PC-3 (cell line): ENCODE results near the gene ITGA1. TPM values are rescaled to one million over a fixed set of nuclear protein-coding genes. Genes with fewer than 3 reads are reported as not detected.
A peak's percentile ranks its signal among the peaks of the same experiment; 100 is the strongest.

Source experiments
- ATAC-seq: fragments of 200-7000 bp; cut with Tn5 transposase; 2 replicates; pipeline ENCODE4 v1.9.1; 2020; ENCODE audit warnings: mild to moderate bottlenecking, moderate library complexity
- BruUV-seq: library from RNA; stranded (reverse); fragments of 400-500 nt; replicated peaks from 2 replicates; lab custom pipeline; 2021; lab: Mats Ljungman, UMichigan
- CTCF ChIA-PET: fragments of 300-600 bp; sonication (Branson Sonifier 250); formaldehyde crosslinking; loops from one replicate; lab custom pipeline; 2022; ENCODE audit warnings: antibody characterized with exemption; lab: Charles Lee
- POLR2A ChIA-PET: fragments of 300-600 bp; sonication (Branson Sonifier 250); formaldehyde crosslinking; loops from one replicate; lab custom pipeline; 2022; ENCODE audit warnings: antibody characterized with exemption; ENCODE audit not compliant: unreplicated experiment; lab: Charles Lee
- DNase-seq: peaks from one replicate; pipeline ENCODE4 v3.0.0-alpha.2; 2015
- H2AFZ ChIP-seq: fragments of 300-600 bp; sonication (generic); 2 replicates; pipeline ENCODE4 v1.6.0; 2016; ENCODE audit warnings: antibody characterized with exemption, low read length
- H3F3A ChIP-seq: fragments of 300-600 bp; sonication (generic); one replicate; pipeline ENCODE4 v1.6.0; 2017; ENCODE audit warnings: antibody characterized with exemption, low read length, control low read depth, mild to moderate bottlenecking; ENCODE audit not compliant: unreplicated experiment
- H3K27ac ChIP-seq: fragments of 300-600 bp; sonication (generic); 2 replicates; pipeline ENCODE4 v1.5.1; 2016; ENCODE audit warnings: mild to moderate bottlenecking, low read length
- H3K27me3 ChIP-seq: fragments of 300-600 bp; sonication (generic); 2 replicates; pipeline ENCODE4 v1.6.1; 2016; ENCODE audit warnings: low read length, mixed read lengths
- H3K36me3 ChIP-seq: fragments of 300-600 bp; sonication (generic); 2 replicates; pipeline ENCODE4 v1.6.1; 2016; ENCODE audit warnings: low read depth, mixed run types, low read length, mixed read lengths
- H3K4me1 ChIP-seq: fragments of 300-600 bp; sonication (generic); 2 replicates; pipeline ENCODE4 v1.5.1; 2016; ENCODE audit warnings: low read length; ENCODE audit not compliant: insufficient read depth
- H3K4me2 ChIP-seq: fragments of 300-600 bp; sonication (generic); 2 replicates; pipeline ENCODE4 v1.6.0; 2016; ENCODE audit warnings: low read length
- H3K4me3 ChIP-seq: fragments of 300-600 bp; sonication (generic); 2 replicates; pipeline ENCODE4 v1.5.1; 2016; ENCODE audit warnings: mild to moderate bottlenecking, low read length, mixed read lengths
- H3K79me2 ChIP-seq: fragments of 300-600 bp; sonication (generic); 2 replicates; pipeline ENCODE4 v1.6.1; 2017; ENCODE audit warnings: low read length, mixed read lengths
- H3K9ac ChIP-seq: fragments of 300-600 bp; sonication (generic); 2 replicates; pipeline ENCODE4 v1.6.0; 2016; ENCODE audit warnings: mild to moderate bottlenecking, low read length
- H3K9me2 ChIP-seq: fragments of 300-600 bp; sonication (generic); replicated peaks from 2 replicates; pipeline ENCODE4 v1.6.1; 2016; ENCODE audit warnings: mixed run types, low read length, mixed read lengths
- H3K9me3 ChIP-seq: fragments of 300-600 bp; sonication (generic); 2 replicates; pipeline ENCODE4 v1.6.1; 2016; ENCODE audit warnings: low read length, mixed read lengths
- H4K20me1 ChIP-seq: fragments of 300-600 bp; sonication (generic); 2 replicates; pipeline ENCODE4 v1.6.1; 2016; ENCODE audit warnings: low read length, mixed read lengths
- EZH2 ChIP-seq: fragments of 300-600 bp; sonication (generic); IDR thresholded peaks from one replicate; pipeline ENCODE4 v1.6.1; 2017; ENCODE audit warnings: antibody characterized with exemption, mild to moderate bottlenecking, low read length; ENCODE audit not compliant: unreplicated experiment
- EZH2phosphoT487 ChIP-seq: fragments of 300-600 bp; sonication (generic); IDR thresholded peaks from 2 replicates; pipeline ENCODE4 v1.6.1; 2018; ENCODE audit warnings: mild to moderate bottlenecking, antibody characterized with exemption, low read length, borderline replicate concordance
- intact Hi-C: fragments of 100-400 bp; cut with micrococcal nuclease; formaldehyde crosslinking; loops from 2 replicates; pipeline ENCODE4 v1.9.0; 2023
- total RNA-seq: library from RNA; depleted of rRNA; stranded (reverse); fragments of >200 nt; gene quantifications from 2 replicates; pipeline ENCODE4 v1.2.3, GENCODE V29; 2014
- TF ChIP-seq, protein P1 (sequence below): fragments of 300-600 bp; sonication (generic); conservative IDR thresholded peaks from 2 replicates; pipeline ENCODE4 v1.5.1; 2017; ENCODE audit warnings: antibody characterized with exemption, low read depth, mild to moderate bottlenecking, low read length

ITGA1 gene
- total RNA-seq, 1 experiment from 2014 or later: 4.7 TPM

DNA sequence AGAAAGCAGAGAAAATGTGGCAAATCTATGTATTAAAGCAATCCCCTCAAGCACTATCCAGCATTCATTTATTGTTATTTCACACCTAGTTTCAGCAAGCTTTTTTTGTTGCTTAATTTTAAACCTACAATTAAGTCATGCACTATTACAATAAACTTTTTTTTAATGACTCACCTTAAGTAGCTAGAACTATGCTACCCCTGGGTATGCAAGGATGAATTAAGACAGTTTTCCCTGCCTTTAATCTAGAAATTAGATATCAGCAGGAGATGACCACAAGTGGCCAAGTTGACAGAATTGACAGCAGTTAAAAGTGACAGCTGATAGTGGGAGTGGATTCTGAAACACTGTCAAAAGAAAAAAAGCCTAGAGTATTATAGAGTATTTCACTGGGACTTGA lies 20.0 kb downstream of the ITGA1 start:
- Histone ChIP-seq H3K9ac (no peak overlapping the region), H3K9me3 (no peaks in the 10 kb centered on the region), H3K36me3 (peaks cover 21% of the 10 kb centered on the region), H3K4me3 (no peak overlapping the region), H3K9me2 (no peaks in the 10 kb centered on the region), H3F3A (no peaks in the 10 kb centered on the region), H3K27ac (no peak overlapping the region), H3K4me1 (peaks cover 40% of the 10 kb centered on the region), H2AFZ (no peak overlapping the region), H3K4me2 (no peak overlapping the region), H4K20me1 (peaks cover 32% of the 10 kb centered on the region), H3K79me2 (peaks cover 38% of the 10 kb centered on the region), H3K27me3 (no peaks in the 10 kb centered on the region)
- CTCF ChIA-PET: no interaction called here
- BruUV-seq: no TSS peak
- intact Hi-C loops: no loop called here
- ATAC-seq (no peak), DNase-seq (no peak)
- POLR2A ChIA-PET: interaction anchor here (0.6 kb wide), 1 partner anchor 9 kb away, joined by 3 read pairs; no protein-coding TSS in a partner anchor
- TF ChIP-seq EZH2 (no peak), EZH2phosphoT487 (no peak)
- TF ChIP-seq, protein P1, sequence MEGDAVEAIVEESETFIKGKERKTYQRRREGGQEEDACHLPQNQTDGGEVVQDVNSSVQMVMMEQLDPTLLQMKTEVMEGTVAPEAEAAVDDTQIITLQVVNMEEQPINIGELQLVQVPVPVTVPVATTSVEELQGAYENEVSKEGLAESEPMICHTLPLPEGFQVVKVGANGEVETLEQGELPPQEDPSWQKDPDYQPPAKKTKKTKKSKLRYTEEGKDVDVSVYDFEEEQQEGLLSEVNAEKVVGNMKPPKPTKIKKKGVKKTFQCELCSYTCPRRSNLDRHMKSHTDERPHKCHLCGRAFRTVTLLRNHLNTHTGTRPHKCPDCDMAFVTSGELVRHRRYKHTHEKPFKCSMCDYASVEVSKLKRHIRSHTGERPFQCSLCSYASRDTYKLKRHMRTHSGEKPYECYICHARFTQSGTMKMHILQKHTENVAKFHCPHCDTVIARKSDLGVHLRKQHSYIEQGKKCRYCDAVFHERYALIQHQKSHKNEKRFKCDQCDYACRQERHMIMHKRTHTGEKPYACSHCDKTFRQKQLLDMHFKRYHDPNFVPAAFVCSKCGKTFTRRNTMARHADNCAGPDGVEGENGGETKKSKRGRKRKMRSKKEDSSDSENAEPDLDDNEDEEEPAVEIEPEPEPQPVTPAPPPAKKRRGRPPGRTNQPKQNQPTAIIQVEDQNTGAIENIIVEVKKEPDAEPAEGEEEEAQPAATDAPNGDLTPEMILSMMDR: no peak

- no peak overlapping the region for H2AFZ ChIP-seq
- no peak overlapping the region for H3K4me3 ChIP-seq
- H4K20me1 ChIP-seq: peaks cover 25% of the 10 kb centered on the region
- TF ChIP-seq EZH2phosphoT487: no peak
- TF ChIP-seq EZH2: no peak
- TF ChIP-seq, protein P1: no peak
- ChIA-PET CTCF (interaction anchor here (0.5 to 0.6 kb wide), 2 partner anchors 116 to 144 kb away, joined by 4 to 7 read pairs; no protein-coding TSS in a partner anchor), POLR2A (no interaction called here)
- no peaks in the 10 kb centered on the region for H3K27me3 ChIP-seq
- no peak overlapping the region for H3K27ac ChIP-seq
- peaks cover 31% of the 10 kb centered on the region for H3K79me2 ChIP-seq
- no peak overlapping the region for H3K9ac ChIP-seq
- H3K4me2 ChIP-seq: no peak overlapping the region
- intact Hi-C loops: no loop called here
- DNase-seq: no peak
- BruUV-seq: no TSS peak
- peaks cover 38% of the 10 kb centered on the region for H3K4me1 ChIP-seq
- no peaks in the 10 kb centered on the region for H3K9me2 ChIP-seq
- peaks cover 19% of the 10 kb centered on the region for H3K36me3 ChIP-seq
- H3F3A ChIP-seq: no peaks in the 10 kb centered on the region
- no peaks in the 10 kb centered on the region for H3K9me3 ChIP-seq
- no peak for ATAC-seq
Observed at GRCh38 chr5:52808316-52808901, 20.7 kb downstream of the ITGA1 start.

- DNase-seq (peak; percentile 63), ATAC-seq (peak; percentile 39)
- Histone ChIP-seq H3K27me3 (no peaks in the 10 kb centered on the region), H3K9ac (no peak overlapping the region), H3K4me2 (0 out of 2 replicates have a peak overlapping the region, but pooled peaks have one; percentile 20), H3K9me3 (no peaks in the 10 kb centered on the region), H3K9me2 (no peaks in the 10 kb centered on the region), H4K20me1 (peaks cover 12% of the 10 kb centered on the region; the same call in 1 of the 2 replicates), H3K4me3 (no peak overlapping the region), H3K27ac (0 out of 2 replicates have a peak overlapping the region, but pooled peaks have one; percentile 2), H3K36me3 (peaks cover 10% of the 10 kb centered on the region; the same call in 1 of the 2 replicates), H2AFZ (no peak overlapping the region), H3K79me2 (peaks cover 16% of the 10 kb centered on the region), H3F3A (no peaks in the 10 kb centered on the region), H3K4me1 (peaks cover 28% of the 10 kb centered on the region)
- ChIA-PET POLR2A (interaction anchor here (0.5 to 1.0 kb wide), 2 partner anchors 10 to 82 kb away, joined by 3 to 5 read pairs; no protein-coding TSS in a partner anchor), CTCF (no interaction called here)
- intact Hi-C loops: no loop called here
- TF ChIP-seq EZH2phosphoT487 (no peak), EZH2 (no peak)
- TF ChIP-seq, protein P1: no peak
- BruUV-seq: no TSS peak
Observed at GRCh38 chr5:52809884-52810283, 22.2 kb downstream of the ITGA1 start.
